Uterus (tissue), 4 donors: ENCODE measurements around the gene POLE. TPM values are rescaled to one million over a fixed set of nuclear protein-coding genes. Genes with fewer than 3 reads are reported as not detected.
"Not testable (repeated sequence)": the region's sequence is repeated elsewhere in the genome, so short reads cannot be mapped to it uniquely, and the experiment has no call there.

Source experiments
- DNase-seq, 2 donors: peaks; one replicate each; pipeline ENCODE4 v3.0.0-alpha.2; 2019 to 2020
- H3K27ac ChIP-seq, 2 donors: fragments of 200-600 bp; sonication (generic); 1 replicate in 1 of 2; 2 replicates in 1 of 2; pipeline ENCODE4 v1.5.1; 2016 to 2018
- H3K27me3 ChIP-seq, 2 donors: fragments of 200-600 bp; sonication (generic); one replicate each; pipeline ENCODE4 v1.5.1; 2018 to 2019; ENCODE audit warnings: control low read depth in 1 of 2
- H3K36me3 ChIP-seq, 2 donors: fragments of 200-600 bp; sonication (generic); one replicate each; pipeline ENCODE4 v1.5.1; 2019; ENCODE audit warnings: control low read depth in 1 of 2
- H3K4me1 ChIP-seq, 2 donors: fragments of 200-600 bp; sonication (generic); one replicate each; pipeline ENCODE4 v1.5.1; 2018 to 2019; ENCODE audit warnings: control low read depth in 1 of 2
- H3K4me3 ChIP-seq, 2 donors: fragments of 200-600 bp; sonication (generic); 1 replicate in 1 of 2; 2 replicates in 1 of 2; pipeline ENCODE4 v1.5.1; 2018 to 2019; ENCODE audit warnings: mild to moderate bottlenecking in 1 of 2
- H3K9me3 ChIP-seq, 2 donors: fragments of 200-600 bp; sonication (generic); one replicate each; pipeline ENCODE4 v1.5.1; 2019; ENCODE audit warnings: control low read depth in 1 of 2
- CTCF ChIP-seq, 4 experiments: fragments of 200-600 bp in 2 of 4; fragments of 450-650 bp in 2 of 4; sonication (generic) in 2 of 4; IDR thresholded peaks; one replicate each; pipeline ENCODE4 v1.5.1; 2016 to 2019; ENCODE audit warnings: antibody characterized with exemption in 4 of 4, mild to moderate bottlenecking in 2 of 4, moderate library complexity in 1 of 4
- POLR2A ChIP-seq, 2 donors: fragments of 450-650 bp; IDR thresholded peaks; one replicate each; pipeline ENCODE4 v1.6.1; 2016; ENCODE audit warnings: antibody characterized with exemption in 2 of 2, mild to moderate bottlenecking in 1 of 2, moderate library complexity in 1 of 2
- intact Hi-C: fragments of 100-400 bp; cut with DNase I; formaldehyde crosslinking; loops from one replicate; pipeline ENCODE4 v1.15.1; 2023; ENCODE audit warnings: low total_unique reads
- total RNA-seq, 4 donors: library from RNA; depleted of rRNA in 3 of 4; stranded (reverse); fragments of >200 nt in 3 of 4; gene quantifications; one replicate each; pipeline versions ENCODE4 v1.1.0 to v1.2.4, GENCODE V29; 2014 to 2023
- donor health status: DM: yes; HTN: yes; CAD: no.

POLE gene
- total RNA-seq, 4 donors from 2014 or later, result 7.7 to 71.3 (median 28.8) TPM

- H3K4me3 ChIP-seq, result peak overlapping the region; percentile 27 to 38
- peaks cover 0 to 9% of the 10 kb centered on the region in 2 donors for H3K27me3 ChIP-seq
- DNase-seq, result peak; percentile 57 to 75
- peak overlapping the region; percentile 23 to 53 for H3K27ac ChIP-seq
- no peaks in the 10 kb centered on the region for H3K36me3 ChIP-seq
- no peaks in the 10 kb centered on the region for H3K4me1 ChIP-seq
- H3K9me3 ChIP-seq, result no peaks in the 10 kb centered on the region
- TF ChIP-seq POLR2A (IDR thresholded peaks at IDR 0.05), result peak in 1 of 2 donors; percentile 5
- peak; percentile 69 to 84 (median 80) for TF ChIP-seq CTCF (IDR thresholded peaks at IDR 0.05)
- intact Hi-C loops, result no loop called here
Observed at GRCh38 chr12:132600048-132601032, 86.8 kb downstream of the POLE start.

GRCh38 chr12:132599502-132599901 is 87.6 kb downstream of the POLE start:
- H3K4me3 ChIP-seq, H3K36me3 ChIP-seq, H3K27ac ChIP-seq, DNase-seq, H3K9me3 ChIP-seq, H3K27me3 ChIP-seq, H3K4me1 ChIP-seq, intact Hi-C loops: not testable (repeated sequence)

- H3K9me3 ChIP-seq, result no peaks in the 10 kb centered on the region
- no peaks in the 10 kb centered on the region for H3K27me3 ChIP-seq
- H3K36me3 ChIP-seq, result no peaks in the 10 kb centered on the region
- peak overlapping the region in 1 of 2 donors; percentile 53 for H3K27ac ChIP-seq
- no peak overlapping the region for H3K4me3 ChIP-seq
- no peaks in the 10 kb centered on the region for H3K4me1 ChIP-seq
- TF ChIP-seq CTCF (IDR thresholded peaks at IDR 0.05) (no peak), POLR2A (IDR thresholded peaks at IDR 0.05) (no peak)
- peak in 1 of 2 donors; percentile 52 for DNase-seq
- intact Hi-C loops, result no loop called here
Observed at GRCh38 chr12:132597333-132598316, 89.5 kb downstream of the POLE start.

- no peaks in the 10 kb centered on the region for H3K9me3 ChIP-seq
- no peak for TF ChIP-seq POLR2A (IDR thresholded peaks at IDR 0.05)
- no peak for TF ChIP-seq CTCF (IDR thresholded peaks at IDR 0.05)
- no peaks in the 10 kb centered on the region for H3K27me3 ChIP-seq
- no peak overlapping the region for H3K27ac ChIP-seq
- DNase-seq, result no peak
- intact Hi-C loops, result no loop called here
- H3K4me3 ChIP-seq, result no peak overlapping the region
- H3K36me3 ChIP-seq, result no peaks in the 10 kb centered on the region
- H3K4me1 ChIP-seq, result no peaks in the 10 kb centered on the region
Observed at GRCh38 chr12:132596016-132596415, 91.1 kb downstream of the POLE start.

- no peak for TF ChIP-seq CTCF (IDR thresholded peaks at IDR 0.05)
- TF ChIP-seq POLR2A (IDR thresholded peaks at IDR 0.05), result no peak
- intact Hi-C loops, result no loop called here
- Histone ChIP-seq H3K4me1 (no peaks in the 10 kb centered on the region), H3K27ac (no peak overlapping the region), H3K9me3 (no peaks in the 10 kb centered on the region), H3K27me3 (no peaks in the 10 kb centered on the region), H3K4me3 (no peak overlapping the region), H3K36me3 (no peaks in the 10 kb centered on the region)
- no peak for DNase-seq
Observed at GRCh38 chr12:132595183-132595582, 92.0 kb downstream of the POLE start.
